Mesothelial cell of epicardium (in vitro differentiated cells): Measurements from ENCODE around the gene KLHL5. TPM values are rescaled to one million over a fixed set of nuclear protein-coding genes. Genes with fewer than 3 reads are reported as not detected.

Experiments used
- DNase-seq, 2 experiments: peaks; one replicate each; pipeline ENCODE4 v3.0.0; 2021; ENCODE audit warnings: low spot score in 2 of 2; ENCODE audit not compliant: unreplicated experiment in 2 of 2
- H3K27ac Mint-ChIP-seq: 2 replicates; pipeline ENCODE4 v1.8.0; 2021; ENCODE audit warnings: mixed read lengths
- H3K27me3 Mint-ChIP-seq: 2 replicates; pipeline ENCODE4 v1.8.0; 2021; ENCODE audit warnings: low read depth, mixed read lengths
- H3K36me3 Mint-ChIP-seq: 2 replicates; pipeline ENCODE4 v1.8.0; 2021; ENCODE audit warnings: mixed read lengths
- H3K4me1 Mint-ChIP-seq: 2 replicates; pipeline ENCODE4 v1.8.0; 2021; ENCODE audit warnings: mixed read lengths
- H3K4me3 Mint-ChIP-seq: 2 replicates; pipeline ENCODE4 v1.8.0; 2021; ENCODE audit warnings: mild to moderate bottlenecking, moderate library complexity, mixed read lengths
- H3K9me3 Mint-ChIP-seq: 2 replicates; pipeline ENCODE4 v1.8.0; 2021; ENCODE audit warnings: mixed read lengths
- total RNA-seq: library from RNA; stranded (reverse); gene quantifications from 3 replicates; pipeline ENCODE4 v1.2.1, GENCODE V29; 2021
- TF ChIP-seq, protein P1 (sequence below): fragments of 200-600 bp; sonication (generic); IDR thresholded peaks from one replicate; pipeline ENCODE4 v1.5.0; 2021; ENCODE audit warnings: antibody characterized with exemption; ENCODE audit not compliant: unreplicated experiment

KLHL5 gene
- total RNA-seq, 1 donor from 2014 or later, result 34.7 TPM

DNA sequence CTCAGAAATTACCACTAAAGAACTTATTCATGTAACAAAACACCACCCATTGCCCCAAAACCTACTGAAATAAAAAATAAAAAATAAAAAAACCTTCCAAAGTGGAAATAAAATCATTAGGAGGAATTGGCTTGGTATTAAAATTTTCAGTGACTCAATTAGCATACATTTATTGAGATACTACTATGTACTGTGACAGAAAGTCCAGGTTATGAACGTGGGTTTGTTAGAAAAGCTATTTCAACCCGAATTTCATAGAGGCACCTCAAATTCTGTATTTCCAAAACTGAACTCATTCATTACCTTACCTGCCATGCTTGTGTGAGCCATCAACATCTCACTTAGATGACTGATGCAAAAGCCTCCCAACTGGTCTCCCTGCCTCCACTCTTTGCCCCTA is 16.8 kb downstream of the KLHL5 start:
- Mint-ChIP-seq H3K4me1 (no peaks in the 10 kb centered on the region), H3K9me3 (peaks cover 10% of the 10 kb centered on the region), H3K27ac (no peak overlapping the region), H3K36me3 (peaks cover 32% of the 10 kb centered on the region), H3K27me3 (no peaks in the 10 kb centered on the region), H3K4me3 (no peak overlapping the region)
- DNase-seq, result no peak
- TF ChIP-seq, protein P1, sequence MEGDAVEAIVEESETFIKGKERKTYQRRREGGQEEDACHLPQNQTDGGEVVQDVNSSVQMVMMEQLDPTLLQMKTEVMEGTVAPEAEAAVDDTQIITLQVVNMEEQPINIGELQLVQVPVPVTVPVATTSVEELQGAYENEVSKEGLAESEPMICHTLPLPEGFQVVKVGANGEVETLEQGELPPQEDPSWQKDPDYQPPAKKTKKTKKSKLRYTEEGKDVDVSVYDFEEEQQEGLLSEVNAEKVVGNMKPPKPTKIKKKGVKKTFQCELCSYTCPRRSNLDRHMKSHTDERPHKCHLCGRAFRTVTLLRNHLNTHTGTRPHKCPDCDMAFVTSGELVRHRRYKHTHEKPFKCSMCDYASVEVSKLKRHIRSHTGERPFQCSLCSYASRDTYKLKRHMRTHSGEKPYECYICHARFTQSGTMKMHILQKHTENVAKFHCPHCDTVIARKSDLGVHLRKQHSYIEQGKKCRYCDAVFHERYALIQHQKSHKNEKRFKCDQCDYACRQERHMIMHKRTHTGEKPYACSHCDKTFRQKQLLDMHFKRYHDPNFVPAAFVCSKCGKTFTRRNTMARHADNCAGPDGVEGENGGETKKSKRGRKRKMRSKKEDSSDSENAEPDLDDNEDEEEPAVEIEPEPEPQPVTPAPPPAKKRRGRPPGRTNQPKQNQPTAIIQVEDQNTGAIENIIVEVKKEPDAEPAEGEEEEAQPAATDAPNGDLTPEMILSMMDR, result no peak

DNA sequence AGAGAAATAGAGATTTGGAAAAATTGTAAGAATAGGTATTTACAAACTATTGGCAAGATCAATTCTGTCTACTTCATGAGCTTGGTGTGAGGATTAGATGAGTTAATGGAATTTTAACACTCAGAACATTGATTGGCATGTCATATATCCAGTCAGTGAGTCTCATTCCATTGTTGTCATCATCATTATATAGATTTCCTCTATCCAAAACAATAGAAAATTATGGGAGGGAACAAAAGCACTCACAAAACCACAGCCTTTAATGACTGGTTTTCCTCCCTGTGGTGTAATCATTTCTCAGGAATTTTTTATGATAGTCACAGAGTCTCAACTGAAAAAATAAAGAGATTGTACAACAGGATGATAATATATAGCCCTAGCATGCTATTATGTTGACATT is 21.1 kb downstream of the KLHL5 start:
- no peaks in the 10 kb centered on the region for H3K4me1 Mint-ChIP-seq
- H3K27ac Mint-ChIP-seq, result no peak overlapping the region
- H3K36me3 Mint-ChIP-seq, result peaks cover 21% of the 10 kb centered on the region
- TF ChIP-seq, protein P1, result no peak
- no peaks in the 10 kb centered on the region for H3K27me3 Mint-ChIP-seq
- no peak for DNase-seq
- peaks cover 3% of the 10 kb centered on the region for H3K9me3 Mint-ChIP-seq
- no peak overlapping the region for H3K4me3 Mint-ChIP-seq

DNA sequence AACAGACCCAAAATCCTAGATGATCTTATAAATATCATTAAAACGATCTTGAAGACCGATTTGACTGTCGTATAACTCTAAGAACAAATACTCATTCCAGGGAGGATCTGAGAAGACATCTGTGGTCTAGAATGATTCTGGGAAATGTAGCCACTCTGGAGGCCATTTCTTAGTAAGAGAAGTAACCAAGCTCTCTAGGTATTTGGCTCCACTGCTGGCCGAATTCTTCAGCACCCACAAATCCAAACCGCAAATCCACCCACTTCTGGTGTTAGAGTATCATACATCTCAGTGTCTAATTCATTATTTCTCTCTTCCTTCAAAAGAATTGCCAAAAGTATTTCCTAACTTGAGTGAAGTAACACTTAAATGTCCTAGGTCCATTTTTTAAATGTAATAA is 23.9 kb downstream of the KLHL5 start:
- TF ChIP-seq, protein P1, result no peak
- H3K4me1 Mint-ChIP-seq, result no peaks in the 10 kb centered on the region
- H3K9me3 Mint-ChIP-seq, result no peaks in the 10 kb centered on the region
- H3K4me3 Mint-ChIP-seq, result no peak overlapping the region
- peaks cover 17% of the 10 kb centered on the region for H3K36me3 Mint-ChIP-seq
- H3K27ac Mint-ChIP-seq, result no peak overlapping the region
- no peaks in the 10 kb centered on the region for H3K27me3 Mint-ChIP-seq
- no peak for DNase-seq

DNA sequence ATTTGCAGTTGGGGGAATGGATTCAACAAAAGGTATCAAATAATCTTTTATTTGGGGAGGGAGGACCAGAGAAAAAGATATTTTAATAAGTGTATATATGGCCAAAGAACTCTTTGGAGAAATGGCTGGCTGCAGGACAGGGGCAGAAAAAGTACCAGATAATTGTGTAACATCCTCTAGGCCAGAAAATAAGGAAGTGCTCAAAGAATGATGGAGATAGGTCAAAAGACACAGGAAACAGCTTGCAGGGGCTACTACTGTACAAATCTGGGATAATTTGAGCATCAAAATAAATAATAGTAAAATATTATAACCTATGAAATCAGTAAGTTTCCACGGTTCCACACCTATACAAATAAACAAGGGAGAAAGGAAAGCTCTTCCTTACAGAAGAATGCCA is 34.8 kb downstream of the KLHL5 start:
- Mint-ChIP-seq H3K27me3 (no peaks in the 10 kb centered on the region), H3K9me3 (no peaks in the 10 kb centered on the region), H3K27ac (no peak overlapping the region), H3K36me3 (peaks cover 4% of the 10 kb centered on the region), H3K4me1 (no peaks in the 10 kb centered on the region), H3K4me3 (no peak overlapping the region)
- DNase-seq, result no peak
- TF ChIP-seq, protein P1, result no peak

DNA sequence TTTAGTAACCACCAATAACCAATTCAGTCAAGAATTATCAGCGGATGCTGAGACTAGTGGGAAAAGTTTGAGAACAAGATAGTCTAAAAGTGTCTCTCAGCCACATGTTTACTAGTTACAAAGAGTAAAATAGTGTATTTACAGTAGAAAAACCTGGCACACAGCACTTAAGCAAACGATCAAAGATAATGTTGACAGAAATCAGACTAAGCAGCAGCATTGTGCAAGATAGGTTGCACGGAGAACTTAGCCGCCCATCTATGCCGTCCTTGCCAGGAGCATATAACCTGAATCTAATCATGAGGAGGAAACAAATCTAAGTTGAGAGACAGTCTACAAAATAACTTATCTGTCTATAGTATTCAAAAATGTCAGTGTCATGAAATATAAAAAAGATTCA is 35.3 kb downstream of the KLHL5 start:
- Mint-ChIP-seq H3K4me3 (no peak overlapping the region), H3K9me3 (no peaks in the 10 kb centered on the region)

More for the DNA sequence above, 35.3 kb downstream of the KLHL5 start:
- no peak overlapping the region for H3K27ac Mint-ChIP-seq
- H3K36me3 Mint-ChIP-seq, result peaks cover 4% of the 10 kb centered on the region
- H3K4me1 Mint-ChIP-seq, result no peaks in the 10 kb centered on the region
- no peak for DNase-seq
- TF ChIP-seq, protein P1, result no peak
- no peaks in the 10 kb centered on the region for H3K27me3 Mint-ChIP-seq
